WTC11 (cell line): ENCODE data around the gene IVL.

Experiments used
- ATF1 ChIP-seq: sonication (generic); formaldehyde crosslinking; IDR thresholded peaks from 2 replicates; pipeline ENCODE4 v1.8.1; 2023; ENCODE audit warnings: mild to moderate bottlenecking, moderate library complexity, missing genetic modification reagents
- NR2C2 ChIP-seq: sonication (generic); formaldehyde crosslinking; IDR thresholded peaks from 2 replicates; pipeline ENCODE4 v1.8.0; 2022; ENCODE audit warnings: mild to moderate bottlenecking, missing genetic modification reagents
- TCF7 ChIP-seq: sonication (generic); formaldehyde crosslinking; IDR thresholded peaks from 2 replicates; pipeline ENCODE4 v1.8.0; 2022; ENCODE audit warnings: mild to moderate bottlenecking, low read depth, missing genetic modification reagents, moderate library complexity
- TEAD1 ChIP-seq: sonication (generic); formaldehyde crosslinking; IDR thresholded peaks from 2 replicates; pipeline ENCODE4 v1.8.0; 2022; ENCODE audit warnings: mild to moderate bottlenecking, missing genetic modification reagents
- ZNF219 ChIP-seq: sonication (generic); formaldehyde crosslinking; IDR thresholded peaks from 2 replicates; pipeline ENCODE4 v1.8.0; 2023; ENCODE audit warnings: missing genetic modification reagents, mild to moderate bottlenecking, borderline replicate concordance
- TF ChIP-seq, protein P1 (sequence below): sonication (generic); formaldehyde crosslinking; IDR thresholded peaks from 2 replicates; pipeline ENCODE4 v1.8.0; 2022; ENCODE audit warnings: missing genetic modification reagents
- TF ChIP-seq, protein P2 (sequence below): fragments of 200-600 bp; IDR thresholded peaks from 2 replicates; pipeline ENCODE4 v1.8.0; 2022; ENCODE audit warnings: antibody characterized with exemption
- TF ChIP-seq, protein P3 (sequence below): sonication (generic); formaldehyde crosslinking; IDR thresholded peaks from 2 replicates; pipeline ENCODE4 v1.8.0; 2022; ENCODE audit warnings: mild to moderate bottlenecking, missing genetic modification reagents
- TF ChIP-seq, protein P4 (sequence below): sonication (generic); formaldehyde crosslinking; IDR thresholded peaks from 2 replicates; pipeline ENCODE4 v1.8.1; 2023; ENCODE audit warnings: mild to moderate bottlenecking, moderate library complexity, missing genetic modification reagents
- TF ChIP-seq, protein P5 (sequence below): sonication (generic); formaldehyde crosslinking; IDR thresholded peaks from 2 replicates; pipeline ENCODE4 v1.8.0; 2023; ENCODE audit warnings: missing genetic modification reagents

DNA sequence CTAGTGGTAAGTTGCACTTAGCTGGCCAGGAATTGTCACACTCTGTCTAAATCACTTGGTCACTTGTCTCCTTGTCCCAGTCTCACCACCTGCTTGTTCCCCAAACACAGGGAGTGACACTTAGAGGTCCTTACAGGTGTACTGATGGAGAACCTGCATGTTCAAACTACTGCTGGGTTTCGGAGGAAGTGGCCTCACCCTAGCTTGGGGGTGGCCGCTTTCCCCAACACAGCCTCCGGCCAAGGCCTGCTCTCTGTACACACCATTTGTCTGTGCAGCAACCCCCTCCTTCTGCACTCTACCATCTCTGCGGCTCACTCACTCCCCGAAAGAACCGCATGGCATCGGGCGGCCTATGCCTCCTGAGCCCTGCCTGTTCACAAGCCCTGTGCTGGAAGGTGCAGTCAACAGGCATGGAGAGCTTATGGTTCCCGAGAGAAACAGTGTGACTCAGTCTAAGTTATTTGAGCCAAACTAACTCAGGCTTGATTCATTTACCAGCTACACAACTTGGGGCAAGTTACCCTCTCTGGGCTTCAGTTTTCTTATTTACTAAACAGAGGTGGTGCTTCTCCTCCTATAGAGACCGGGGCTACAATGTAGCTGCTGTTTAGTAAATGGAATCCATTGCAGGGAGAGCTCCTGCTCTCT lies 51.6 kb downstream of the IVL start:
- TF ChIP-seq TEAD1 (CRISPR knock-in tag) = no peak
- no peak for TF ChIP-seq ATF1 (CRISPR knock-in tag)
- TF ChIP-seq, protein P1, sequence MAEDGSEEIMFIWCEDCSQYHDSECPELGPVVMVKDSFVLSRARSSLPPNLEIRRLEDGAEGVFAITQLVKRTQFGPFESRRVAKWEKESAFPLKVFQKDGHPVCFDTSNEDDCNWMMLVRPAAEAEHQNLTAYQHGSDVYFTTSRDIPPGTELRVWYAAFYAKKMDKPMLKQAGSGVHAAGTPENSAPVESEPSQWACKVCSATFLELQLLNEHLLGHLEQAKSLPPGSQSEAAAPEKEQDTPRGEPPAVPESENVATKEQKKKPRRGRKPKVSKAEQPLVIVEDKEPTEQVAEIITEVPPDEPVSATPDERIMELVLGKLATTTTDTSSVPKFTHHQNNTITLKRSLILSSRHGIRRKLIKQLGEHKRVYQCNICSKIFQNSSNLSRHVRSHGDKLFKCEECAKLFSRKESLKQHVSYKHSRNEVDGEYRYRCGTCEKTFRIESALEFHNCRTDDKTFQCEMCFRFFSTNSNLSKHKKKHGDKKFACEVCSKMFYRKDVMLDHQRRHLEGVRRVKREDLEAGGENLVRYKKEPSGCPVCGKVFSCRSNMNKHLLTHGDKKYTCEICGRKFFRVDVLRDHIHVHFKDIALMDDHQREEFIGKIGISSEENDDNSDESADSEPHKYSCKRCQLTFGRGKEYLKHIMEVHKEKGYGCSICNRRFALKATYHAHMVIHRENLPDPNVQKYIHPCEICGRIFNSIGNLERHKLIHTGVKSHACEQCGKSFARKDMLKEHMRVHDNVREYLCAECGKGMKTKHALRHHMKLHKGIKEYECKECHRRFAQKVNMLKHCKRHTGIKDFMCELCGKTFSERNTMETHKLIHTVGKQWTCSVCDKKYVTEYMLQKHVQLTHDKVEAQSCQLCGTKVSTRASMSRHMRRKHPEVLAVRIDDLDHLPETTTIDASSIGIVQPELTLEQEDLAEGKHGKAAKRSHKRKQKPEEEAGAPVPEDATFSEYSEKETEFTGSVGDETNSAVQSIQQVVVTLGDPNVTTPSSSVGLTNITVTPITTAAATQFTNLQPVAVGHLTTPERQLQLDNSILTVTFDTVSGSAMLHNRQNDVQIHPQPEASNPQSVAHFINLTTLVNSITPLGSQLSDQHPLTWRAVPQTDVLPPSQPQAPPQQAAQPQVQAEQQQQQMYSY (CRISPR knock-in tag) = no peak
- TF ChIP-seq, protein P2, sequence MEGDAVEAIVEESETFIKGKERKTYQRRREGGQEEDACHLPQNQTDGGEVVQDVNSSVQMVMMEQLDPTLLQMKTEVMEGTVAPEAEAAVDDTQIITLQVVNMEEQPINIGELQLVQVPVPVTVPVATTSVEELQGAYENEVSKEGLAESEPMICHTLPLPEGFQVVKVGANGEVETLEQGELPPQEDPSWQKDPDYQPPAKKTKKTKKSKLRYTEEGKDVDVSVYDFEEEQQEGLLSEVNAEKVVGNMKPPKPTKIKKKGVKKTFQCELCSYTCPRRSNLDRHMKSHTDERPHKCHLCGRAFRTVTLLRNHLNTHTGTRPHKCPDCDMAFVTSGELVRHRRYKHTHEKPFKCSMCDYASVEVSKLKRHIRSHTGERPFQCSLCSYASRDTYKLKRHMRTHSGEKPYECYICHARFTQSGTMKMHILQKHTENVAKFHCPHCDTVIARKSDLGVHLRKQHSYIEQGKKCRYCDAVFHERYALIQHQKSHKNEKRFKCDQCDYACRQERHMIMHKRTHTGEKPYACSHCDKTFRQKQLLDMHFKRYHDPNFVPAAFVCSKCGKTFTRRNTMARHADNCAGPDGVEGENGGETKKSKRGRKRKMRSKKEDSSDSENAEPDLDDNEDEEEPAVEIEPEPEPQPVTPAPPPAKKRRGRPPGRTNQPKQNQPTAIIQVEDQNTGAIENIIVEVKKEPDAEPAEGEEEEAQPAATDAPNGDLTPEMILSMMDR = no peak
- TF ChIP-seq, protein P3, sequence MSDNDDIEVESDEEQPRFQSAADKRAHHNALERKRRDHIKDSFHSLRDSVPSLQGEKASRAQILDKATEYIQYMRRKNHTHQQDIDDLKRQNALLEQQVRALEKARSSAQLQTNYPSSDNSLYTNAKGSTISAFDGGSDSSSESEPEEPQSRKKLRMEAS (CRISPR knock-in tag) = no peak
- no peak for TF ChIP-seq NR2C2 (CRISPR knock-in tag)
- TF ChIP-seq, protein P4, sequence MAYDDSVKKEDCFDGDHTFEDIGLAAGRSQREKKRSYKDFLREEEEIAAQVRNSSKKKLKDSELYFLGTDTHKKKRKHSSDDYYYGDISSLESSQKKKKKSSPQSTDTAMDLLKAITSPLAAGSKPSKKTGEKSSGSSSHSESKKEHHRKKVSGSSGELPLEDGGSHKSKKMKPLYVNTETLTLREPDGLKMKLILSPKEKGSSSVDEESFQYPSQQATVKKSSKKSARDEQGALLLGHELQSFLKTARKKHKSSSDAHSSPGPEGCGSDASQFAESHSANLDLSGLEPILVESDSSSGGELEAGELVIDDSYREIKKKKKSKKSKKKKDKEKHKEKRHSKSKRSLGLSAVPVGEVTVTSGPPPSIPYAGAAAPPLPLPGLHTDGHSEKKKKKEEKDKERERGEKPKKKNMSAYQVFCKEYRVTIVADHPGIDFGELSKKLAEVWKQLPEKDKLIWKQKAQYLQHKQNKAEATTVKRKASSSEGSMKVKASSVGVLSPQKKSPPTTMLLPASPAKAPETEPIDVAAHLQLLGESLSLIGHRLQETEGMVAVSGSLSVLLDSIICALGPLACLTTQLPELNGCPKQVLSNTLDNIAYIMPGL = no peak
- TF ChIP-seq ZNF219 (CRISPR knock-in tag) = no peak
- no peak for TF ChIP-seq TCF7 (CRISPR knock-in tag)
- TF ChIP-seq, protein P5, sequence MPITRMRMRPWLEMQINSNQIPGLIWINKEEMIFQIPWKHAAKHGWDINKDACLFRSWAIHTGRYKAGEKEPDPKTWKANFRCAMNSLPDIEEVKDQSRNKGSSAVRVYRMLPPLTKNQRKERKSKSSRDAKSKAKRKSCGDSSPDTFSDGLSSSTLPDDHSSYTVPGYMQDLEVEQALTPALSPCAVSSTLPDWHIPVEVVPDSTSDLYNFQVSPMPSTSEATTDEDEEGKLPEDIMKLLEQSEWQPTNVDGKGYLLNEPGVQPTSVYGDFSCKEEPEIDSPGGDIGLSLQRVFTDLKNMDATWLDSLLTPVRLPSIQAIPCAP (CRISPR knock-in tag) = no peak
